H1 (cell line): ENCODE data around the gene PRR29. TPM values are rescaled to one million over a fixed set of nuclear protein-coding genes. Genes with fewer than 3 reads are reported as not detected.

Source experiments
- CTCF ChIA-PET: fragments of 300-600 bp; sonication (Branson Sonifier 250); formaldehyde crosslinking; loops from one replicate; lab custom pipeline; 2021; ENCODE audit not compliant: partially characterized antibody; lab: Charles Lee
- POLR2A ChIA-PET: fragments of 300-600 bp; sonication (Branson Sonifier 250); formaldehyde crosslinking; loops from one replicate; lab custom pipeline; 2021; ENCODE audit warnings: inconsistent platforms; ENCODE audit not compliant: partially characterized antibody; lab: Charles Lee
- DNase-seq, 2 experiments: peaks; one replicate each; pipeline versions ENCODE4 v3.0.0 to v3.0.0-alpha.2; 2010 to 2022; ENCODE audit warnings: low spot score in 2 of 2, low read depth in 1 of 2, mixed read lengths in 1 of 2
- FAIRE-seq: peaks from 2 replicates; lab custom pipeline; 2011; peaks lifted over from hg19 to GRCh38; lab: Jason Lieb, UNC
- H2AFZ ChIP-seq: 2 replicates; pipeline ENCODE4 v1.8.1; 2012; ENCODE audit warnings: low read length, inconsistent platforms
- H2AK5ac ChIP-seq: 2 replicates; pipeline ENCODE4 v1.6.1; 2013; ENCODE audit warnings: low read depth, low read length
- H2BK120ac ChIP-seq: replicated peaks from 2 replicates; pipeline ENCODE3; 2013; ENCODE audit warnings: low read depth, low read length, inconsistent platforms
- H2BK12ac ChIP-seq: 2 replicates; pipeline ENCODE4 v1.6.1; 2013; ENCODE audit warnings: low read depth, low read length
- H2BK15ac ChIP-seq: 2 replicates; pipeline ENCODE4 v1.6.1; 2013; ENCODE audit warnings: low read length
- H2BK20ac ChIP-seq: 2 replicates; pipeline ENCODE4 v1.6.1; 2013; ENCODE audit warnings: low read length
- H2BK5ac ChIP-seq: 2 replicates; pipeline ENCODE4 v1.6.1; 2013; ENCODE audit warnings: low read depth, low read length
- H3K14ac ChIP-seq: 2 replicates; pipeline ENCODE4 v1.6.1; 2013; ENCODE audit warnings: inconsistent platforms; ENCODE audit not compliant: insufficient read length
- H3K18ac ChIP-seq: 2 replicates; pipeline ENCODE4 v1.6.1; 2013; ENCODE audit warnings: low read length; ENCODE audit errors: extremely low read depth
- H3K23ac ChIP-seq: 2 replicates; pipeline ENCODE4 v1.6.1; 2013; ENCODE audit warnings: inconsistent platforms; ENCODE audit not compliant: insufficient read length
- H3K23me2 ChIP-seq: 2 replicates; pipeline ENCODE4 v1.6.1; 2013; ENCODE audit warnings: low read depth, low read length
- H3K27ac ChIP-seq: 2 replicates; pipeline ENCODE4 v1.6.1; 2011; ENCODE audit warnings: low read depth, low read length, inconsistent platforms
- H3K27me3 ChIP-seq, 4 experiments: replicated peaks in 1 of 4; 1 replicate in 1 of 4; 2 replicates in 3 of 4; pipeline versions ENCODE4 v1.6.1 to v1.8.1; 2011 to 2013; ENCODE audit warnings: low read length in 3 of 4, mild to moderate bottlenecking in 3 of 4, inconsistent platforms in 2 of 4, mixed read lengths in 2 of 4, moderate library complexity in 1 of 4; ENCODE audit not compliant: control insufficient read depth in 3 of 4, insufficient read depth in 3 of 4; ENCODE audit errors: extremely low read depth in 1 of 4
- H3K36me3 ChIP-seq, 4 experiments: 2 replicates each; pipeline versions ENCODE4 v1.6.1 to v1.8.1; 2011 to 2013; ENCODE audit warnings: mild to moderate bottlenecking in 4 of 4, low read length in 3 of 4, moderate library complexity in 2 of 4, control low read depth in 1 of 4, inconsistent platforms in 1 of 4; ENCODE audit not compliant: insufficient read depth in 4 of 4, control insufficient read depth in 2 of 4
- H3K4ac ChIP-seq: replicated peaks from 2 replicates; pipeline ENCODE3; 2013; ENCODE audit warnings: low read length, low read depth, mixed read lengths, inconsistent platforms; ENCODE audit not compliant: insufficient read length
- H3K4me1 ChIP-seq, 4 experiments: replicated peaks in 1 of 4; 1 replicate in 1 of 4; 2 replicates in 3 of 4; pipeline versions ENCODE4 v1.6.1 to v1.8.1; 2011 to 2013; ENCODE audit warnings: low read length in 3 of 4, inconsistent platforms in 2 of 4, mixed read lengths in 1 of 4; ENCODE audit not compliant: insufficient read depth in 4 of 4, control insufficient read depth in 3 of 4
- H3K4me2 ChIP-seq, 2 experiments: 2 replicates each; pipeline versions ENCODE4 v1.6.1 to v1.8.1; 2011 to 2013; ENCODE audit warnings: low read depth in 2 of 2, low read length in 2 of 2, control low read depth in 1 of 2, inconsistent platforms in 1 of 2, mild to moderate bottlenecking in 1 of 2; ENCODE audit not compliant: insufficient read depth in 1 of 2
- H3K4me3 ChIP-seq, 4 experiments: fragments of 200-600, 300-600 bp in 1 of 4; sonication (generic), shearing (Covaris generic), sonication (Bioruptor Twin) in 1 of 4; 2 replicates each; pipeline versions ENCODE4 v1.5.1 to v1.8.1; 2011 to 2016; ENCODE audit warnings: low read length in 4 of 4, low read depth in 3 of 4, control low read depth in 2 of 4, inconsistent platforms in 2 of 4, mild to moderate bottlenecking in 2 of 4, mixed read lengths in 1 of 4, moderate library complexity in 1 of 4; ENCODE audit not compliant: insufficient read depth in 2 of 4; ENCODE audit errors: extremely low read depth in 1 of 4
- H3K56ac ChIP-seq: replicated peaks from 2 replicates; pipeline ENCODE3; 2013; ENCODE audit warnings: low read depth, mild to moderate bottlenecking, mixed read lengths, low read length, inconsistent platforms; ENCODE audit not compliant: insufficient read length
- H3K79me1 ChIP-seq: 2 replicates; pipeline ENCODE4 v1.6.1; 2013; ENCODE audit warnings: low read depth, low read length, control low read depth
- H3K79me2 ChIP-seq, 2 experiments: 2 replicates each; pipeline versions ENCODE4 v1.6.1 to v1.8.1; 2012 to 2013; ENCODE audit warnings: low read length in 2 of 2, mild to moderate bottlenecking in 2 of 2, inconsistent platforms in 1 of 2; ENCODE audit not compliant: insufficient read depth in 2 of 2, control insufficient read depth in 1 of 2
- H3K9ac ChIP-seq, 4 experiments: replicated peaks in 1 of 4; 1 replicate in 1 of 4; 2 replicates in 3 of 4; pipeline versions ENCODE4 v1.6.1 to v1.8.1; 2011 to 2013; ENCODE audit warnings: low read depth in 3 of 4, low read length in 3 of 4, control low read depth in 2 of 4, mild to moderate bottlenecking in 2 of 4, moderate library complexity in 2 of 4, inconsistent platforms in 1 of 4; ENCODE audit errors: extremely low read depth in 1 of 4
- H3K9me3 ChIP-seq, 2 experiments: 2 replicates each; pipeline versions ENCODE4 v1.6.1 to v1.8.1; 2012 to 2013; ENCODE audit warnings: mild to moderate bottlenecking in 2 of 2, moderate library complexity in 2 of 2, control low read depth in 1 of 2, inconsistent platforms in 1 of 2, low read depth in 1 of 2, low read length in 1 of 2, mixed read lengths in 1 of 2; ENCODE audit not compliant: insufficient read depth in 2 of 2
- H4K20me1 ChIP-seq, 2 experiments: replicated peaks in 1 of 2; 2 replicates each; pipeline versions ENCODE3 to v1.8.1; 2011 to 2013; ENCODE audit warnings: inconsistent platforms in 2 of 2, low read length in 2 of 2, mild to moderate bottlenecking in 1 of 2; ENCODE audit not compliant: insufficient read depth in 2 of 2, control insufficient read depth in 1 of 2
- H4K5ac ChIP-seq: 2 replicates; pipeline ENCODE4 v1.6.1; 2013; ENCODE audit warnings: low read length, low read depth, mixed read lengths, inconsistent platforms; ENCODE audit not compliant: insufficient read length
- H4K8ac ChIP-seq: 2 replicates; pipeline ENCODE4 v1.8.0; 2013; ENCODE audit warnings: mild to moderate bottlenecking, moderate library complexity, low read length, inconsistent platforms; ENCODE audit not compliant: insufficient read depth; ENCODE audit errors: extremely low read depth
- H4K91ac ChIP-seq: replicated peaks from 2 replicates; pipeline ENCODE3; 2013; ENCODE audit warnings: low read length, mixed read lengths, inconsistent platforms; ENCODE audit not compliant: insufficient read length
- ATF2 ChIP-seq: IDR thresholded peaks from 2 replicates; pipeline ENCODE4 v1.6.1; 2012; ENCODE audit warnings: low read length, inconsistent platforms
- CTCF ChIP-seq, 3 experiments: IDR thresholded peaks; 1 replicate in 2 of 3; 2 replicates in 1 of 3; pipeline versions ENCODE4 v1.5.1 to v1.6.1; 2011; ENCODE audit warnings: low read length in 3 of 3, mild to moderate bottlenecking in 3 of 3, inconsistent platforms in 2 of 3, low read depth in 1 of 3, moderate library complexity in 1 of 3; ENCODE audit not compliant: insufficient read depth in 1 of 3; ENCODE audit errors: control extremely low read depth in 1 of 3
- GTF2F1 ChIP-seq: IDR thresholded peaks from 2 replicates; pipeline ENCODE4 v1.6.1; 2012; ENCODE audit warnings: low read depth, low read length, improper control_type of control experiment, borderline replicate concordance
- WGBS, 2 experiments: shearing (Covaris generic) in 1 of 2; methylation state at CpG; one replicate each; pipeline versions ENCODE4 v1.1.6 to v1.1.7; 2013 to 2015; ENCODE audit warnings: low lambda C conversion rate in 2 of 2, mixed read lengths in 2 of 2, inconsistent platforms in 1 of 2, low coverage in 1 of 2, missing lambda C conversion rate in 1 of 2; ENCODE audit not compliant: insufficient replicate concordance in 2 of 2, insufficient coverage in 1 of 2, insufficient read length in 1 of 2; ENCODE audit errors: extremely low coverage in 1 of 2, missing lambda C conversion rate in 1 of 2; 5-methylcytosine and 5-hydroxymethylcytosine counted together
- polyA plus RNA-seq, 7 experiments: library from polyadenylated mRNA; depleted of rRNA in 3 of 7; stranded (reverse) in 5 of 7; unstranded in 2 of 7; fragments of >200 nt in 5 of 7; fragments of 200-250 nt in 2 of 7; gene quantifications; 1 replicate in 5 of 7; 2 replicates in 1 of 7; 4 replicates in 1 of 7; pipeline versions ENCODE4 v1.2.1 to v1.2.3, GENCODE V29; 2011 to 2013; ENCODE audit warnings: missing spikeins in 2 of 7, mixed read lengths in 2 of 7
- total RNA-seq: library from RNA; stranded (reverse); fragmentation: NEBNext Ultra II Directional; extraction: Animal tissue kit (Norgen Biotek cat#: 25700); gene quantifications from 2 replicates; pipeline ENCODE4 v1.2.1, GENCODE V29; 2021

The PRR29 gene
- total and polyA plus RNA-seq, 2 of the 8 experiments (the other 6 are each of a cell fraction or from before 2014, with no cell fraction given) = 0.67 to 0.83 TPM

- H3K14ac ChIP-seq = no peak overlapping the region
- H3K27me3 ChIP-seq = no peaks in the 10 kb centered on the region
- ChIA-PET POLR2A (no interaction called here), CTCF (interaction anchor here (1.1 kb wide), 1 partner anchor 24 kb away, joined by 4 read pairs; no protein-coding TSS in a partner anchor)
- H3K4ac ChIP-seq = no peak overlapping the region
- no peak overlapping the region for H3K4me3 ChIP-seq
- H3K27ac ChIP-seq = no peak overlapping the region
- TF ChIP-seq ATF2 (no peak), GTF2F1 (no peak), CTCF (IDR thresholded peaks at IDR 0.05; ENCODE audit: control extremely low read depth in 1 of 3, insufficient read depth in 1 of 3, low read depth in 1 of 3, low read length in 3 of 3) (no peak)
- H3K9ac ChIP-seq = no peak overlapping the region
- H2AK5ac ChIP-seq = no peak overlapping the region
- H2BK15ac ChIP-seq = no peak overlapping the region
- no peak overlapping the region for H2BK5ac ChIP-seq
- DNase-seq = no peak
- no peak overlapping the region for H3K56ac ChIP-seq
- H3K4me1 ChIP-seq = no peaks in the 10 kb centered on the region
- no peak overlapping the region for H2BK12ac ChIP-seq
- no peak overlapping the region for H2BK20ac ChIP-seq
- no peak overlapping the region for H3K23ac ChIP-seq
- WGBS, 2 experiments = 95% methylated on average over 5 of the region's 6 CpGs; no CpG with 5 or more reads in 1 of the 2 experiments
- H3K9me3 ChIP-seq = no peaks in the 10 kb centered on the region
- H4K20me1 ChIP-seq = no peaks in the 10 kb centered on the region
- H3K36me3 ChIP-seq = no peaks in the 10 kb centered on the region
- no peak overlapping the region for H2AFZ ChIP-seq
- H3K4me2 ChIP-seq = no peak overlapping the region
- H3K79me1 ChIP-seq = no peaks in the 10 kb centered on the region; the same call in 1 of the 2 replicates
- H4K91ac ChIP-seq = no peak overlapping the region
- no peaks in the 10 kb centered on the region for H3K79me2 ChIP-seq
- FAIRE-seq = no peak
- H4K8ac ChIP-seq = no peak overlapping the region
- H3K23me2 ChIP-seq = no peaks in the 10 kb centered on the region
- no peak overlapping the region for H3K18ac ChIP-seq
- H2BK120ac ChIP-seq = no peak overlapping the region
- H4K5ac ChIP-seq = no peak overlapping the region
Observed at GRCh38 chr17:64040206-64040605, 42.1 kb downstream of the PRR29 start.
